ENCODE measurements around the gene TSPAN1.

The TSPAN1 gene

DNA sequence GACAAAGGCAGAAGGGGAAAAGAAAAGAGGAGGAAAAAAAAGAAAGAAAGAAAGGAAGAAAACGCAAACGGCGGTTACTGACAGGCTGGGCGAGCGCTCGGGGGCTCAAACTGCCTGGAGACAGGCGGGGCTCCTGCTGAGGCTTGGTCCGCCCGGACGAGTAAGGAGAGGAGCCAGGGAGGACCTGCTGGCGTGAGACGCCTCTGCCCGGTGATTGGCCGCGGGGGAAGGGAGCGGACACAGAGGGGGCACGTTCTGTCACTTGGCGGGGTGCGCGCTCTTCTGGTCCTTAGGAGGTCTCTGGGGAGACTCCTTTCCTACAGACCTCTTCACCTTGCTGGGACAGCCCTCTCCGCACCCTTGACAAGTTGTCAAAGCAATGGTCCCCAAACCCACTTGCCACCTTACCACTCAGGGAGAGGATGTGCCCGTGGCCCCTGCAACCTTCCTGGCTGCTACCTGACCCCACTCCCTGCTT lies 41.7 kb upstream of the TSPAN1 start:
- Histone ChIP-seq H4K91ac (ENCODE audit: low read length) (peak overlapping the region; percentile 98), H3K18ac (ENCODE audit: low read depth in 1 of 2, low read length in 2 of 2) (peak overlapping the region; percentile 71 to 99), H3K27me3 (ENCODE audit: control insufficient read depth in 1 of 2, insufficient read depth in 1 of 2, low read length in 2 of 2) (peaks cover 0 to 4% of the 10 kb centered on the region in 2 experiments), H3K9ac (ENCODE audit: low read length) (peak overlapping the region; percentile 99), H3K4me3 (ENCODE audit: insufficient read depth in 1 of 2, low read depth in 1 of 2, low read length in 2 of 2) (peak overlapping the region; percentile 67 to 86), H2BK120ac (ENCODE audit: low read depth, low read length) (peak overlapping the region; percentile 94), H3K14ac (ENCODE audit: low read length in 2 of 2) (peak overlapping the region in 1 of 2 experiments; percentile 89), H3K23ac (ENCODE audit: low read length in 2 of 2) (peak overlapping the region in 1 of 2 experiments; percentile 95), H2BK12ac (ENCODE audit: low read length in 2 of 2) (peak overlapping the region; percentile 52 to 93), H3K4me2 (ENCODE audit: low read length, poor library complexity, severe bottlenecking) (peak overlapping the region; percentile 68), H3K27ac (ENCODE audit: low read length, poor library complexity, severe bottlenecking) (peak overlapping the region; percentile 99), H3K4ac (ENCODE audit: low read depth in 1 of 2, low read length in 2 of 2) (peak overlapping the region; percentile 80 to 99), H3K79me1 (replicated peaks; ENCODE audit: low read length, poor library complexity, severe bottlenecking) (no peaks in the 10 kb centered on the region), H2BK15ac (ENCODE audit: low read depth, poor library complexity, severe bottlenecking) (peak overlapping the region; percentile 54), H2BK5ac (ENCODE audit: low read depth, low read length, poor library complexity, severe bottlenecking) (peak overlapping the region; percentile 97), H4K8ac (ENCODE audit: low read length) (peak overlapping the region; percentile 81), H2AFZ (ENCODE audit: low read depth, low read length) (peak overlapping the region; percentile 54), H3K4me1 (ENCODE audit: control insufficient read depth, insufficient read depth, low read depth, low read length) (peaks cover 15% of the 10 kb centered on the region), H3K9me3 (ENCODE audit: control insufficient read depth, low read length) (no peaks in the 10 kb centered on the region), H2AK5ac (ENCODE audit: low read length, severe bottlenecking) (peak overlapping the region; percentile 93), H3K36me3 (ENCODE audit: control insufficient read depth in 1 of 2, insufficient read depth in 2 of 2, low read depth in 1 of 2, low read length in 2 of 2) (no peaks in the 10 kb centered on the region)
- WGBS: under 1% methylated on average over 22 of the region's 22 CpGs
- no peak for DNase-seq

DNA sequence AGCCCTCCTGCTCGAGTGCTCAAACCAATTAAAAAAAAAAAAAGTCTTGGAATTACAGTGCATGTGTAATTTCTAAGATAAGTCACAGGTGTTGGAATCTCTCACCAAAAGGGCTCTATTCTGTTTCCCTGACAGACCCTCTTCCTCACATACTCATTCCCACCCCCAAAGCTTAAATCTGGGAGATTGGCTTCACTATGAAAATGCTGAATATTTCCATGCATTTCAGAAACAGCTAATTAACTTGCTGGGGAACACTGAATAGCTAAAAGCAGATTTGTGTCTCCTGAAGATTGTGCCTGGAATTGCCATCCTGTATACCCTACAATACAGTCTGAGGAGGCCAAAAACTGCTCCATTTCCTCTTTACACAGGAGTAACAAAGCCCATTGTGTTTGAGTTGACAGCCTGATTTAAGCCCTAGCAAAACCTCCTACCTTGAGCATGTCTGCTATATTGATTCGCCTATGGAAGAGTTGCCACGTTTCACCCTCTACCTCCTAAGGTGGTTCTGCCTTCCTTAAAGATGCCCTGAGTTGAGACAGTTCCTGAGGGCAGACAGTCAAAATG lies 41.0 kb upstream of the TSPAN1 start:
- H3K4me1 ChIP-seq (ENCODE audit: control insufficient read depth, insufficient read depth, low read depth, low read length): peaks cover 15% of the 10 kb centered on the region
- H2AFZ ChIP-seq (ENCODE audit: low read depth, low read length): no peak overlapping the region
- WGBS: 76% methylated on average over 2 of the region's 3 CpGs
- peak overlapping the region; percentile 99 for H3K27ac ChIP-seq (ENCODE audit: low read length, poor library complexity, severe bottlenecking)
- H3K14ac ChIP-seq (ENCODE audit: low read length in 2 of 2): no peak overlapping the region
- no peak for DNase-seq
- no peak overlapping the region for H2BK15ac ChIP-seq (ENCODE audit: low read depth, poor library complexity, severe bottlenecking)
- H2BK5ac ChIP-seq (ENCODE audit: low read depth, low read length, poor library complexity, severe bottlenecking): peak overlapping the region; percentile 97
- H4K91ac ChIP-seq (ENCODE audit: low read length): peak overlapping the region; percentile 65
- peak overlapping the region; percentile 68 for H3K4me2 ChIP-seq (ENCODE audit: low read length, poor library complexity, severe bottlenecking)
- H3K4ac ChIP-seq (ENCODE audit: low read depth in 1 of 2, low read length in 2 of 2): peak overlapping the region in 1 of 2 experiments; percentile 99
- H2BK12ac ChIP-seq (ENCODE audit: low read length in 2 of 2): peak overlapping the region; percentile 69 to 86
- peaks cover 0 to 4% of the 10 kb centered on the region in 2 experiments for H3K27me3 ChIP-seq (ENCODE audit: control insufficient read depth in 1 of 2, insufficient read depth in 1 of 2, low read length in 2 of 2)
- peak overlapping the region; percentile 99 for H3K9ac ChIP-seq (ENCODE audit: low read length)
- H2AK5ac ChIP-seq (ENCODE audit: low read length, severe bottlenecking): peak overlapping the region; percentile 93
- H2BK120ac ChIP-seq (ENCODE audit: low read depth, low read length): no peak overlapping the region
- no peak overlapping the region for H4K8ac ChIP-seq (ENCODE audit: low read length)
- H3K18ac ChIP-seq (ENCODE audit: low read depth in 1 of 2, low read length in 2 of 2): peak overlapping the region; percentile 71 to 99
- H3K79me1 ChIP-seq (replicated peaks; ENCODE audit: low read length, poor library complexity, severe bottlenecking): no peaks in the 10 kb centered on the region
- H3K23ac ChIP-seq (ENCODE audit: low read length in 2 of 2): no peak overlapping the region
- H3K9me3 ChIP-seq (ENCODE audit: control insufficient read depth, low read length): no peaks in the 10 kb centered on the region
- H3K4me3 ChIP-seq (ENCODE audit: insufficient read depth in 1 of 2, low read depth in 1 of 2, low read length in 2 of 2): peak overlapping the region in 1 of 2 experiments; percentile 86
- H3K36me3 ChIP-seq (ENCODE audit: control insufficient read depth in 1 of 2, insufficient read depth in 2 of 2, low read depth in 1 of 2, low read length in 2 of 2): no peaks in the 10 kb centered on the region

DNA sequence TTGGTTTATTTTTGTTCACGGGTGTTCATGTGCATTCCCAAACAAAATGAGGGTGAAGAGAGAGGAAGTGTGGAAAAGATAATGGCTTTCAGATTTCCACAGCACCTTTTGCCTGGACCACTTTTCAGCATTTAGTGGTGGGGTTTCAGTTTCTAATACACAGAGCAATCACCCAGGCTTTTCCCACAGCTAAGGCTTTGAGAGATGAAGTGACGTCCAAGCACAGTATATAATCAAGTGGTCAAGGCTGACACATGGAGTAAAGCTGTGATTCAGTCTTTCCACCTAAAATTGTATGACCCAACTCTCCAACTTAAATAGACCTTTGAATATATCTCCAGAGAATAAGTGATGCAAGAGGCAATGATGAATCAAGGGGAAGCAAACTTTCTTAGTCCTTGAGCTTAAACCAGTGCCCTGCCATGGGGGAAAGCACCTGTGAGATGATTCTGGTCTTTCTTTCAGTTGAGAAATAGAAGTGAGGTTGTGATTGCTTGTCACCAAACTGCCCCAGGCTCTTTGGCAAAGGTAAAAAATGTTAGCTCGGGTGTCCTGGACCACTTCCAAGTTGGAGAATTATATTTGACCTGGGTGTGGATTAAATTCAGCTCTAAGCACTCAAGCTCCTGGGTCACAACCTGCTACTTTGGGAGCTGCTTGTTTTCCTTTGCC lies 40.1 kb upstream of the TSPAN1 start:
- H2AK5ac ChIP-seq (ENCODE audit: low read length, severe bottlenecking): peak overlapping the region; percentile 67
- H3K9ac ChIP-seq (ENCODE audit: low read length): peak overlapping the region; percentile 99
- H3K27me3 ChIP-seq (ENCODE audit: control insufficient read depth in 1 of 2, insufficient read depth in 1 of 2, low read length in 2 of 2): no peaks in the 10 kb centered on the region
- H3K4me2 ChIP-seq (ENCODE audit: low read length, poor library complexity, severe bottlenecking): no peak overlapping the region
- no peak overlapping the region for H3K27ac ChIP-seq (ENCODE audit: low read length, poor library complexity, severe bottlenecking)
- H3K18ac ChIP-seq (ENCODE audit: low read depth in 1 of 2, low read length in 2 of 2): no peak overlapping the region
- no peak overlapping the region for H2BK15ac ChIP-seq (ENCODE audit: low read depth, poor library complexity, severe bottlenecking)
- H3K9me3 ChIP-seq (ENCODE audit: control insufficient read depth, low read length): no peaks in the 10 kb centered on the region
- no peak overlapping the region for H3K4ac ChIP-seq (ENCODE audit: low read depth in 1 of 2, low read length in 2 of 2)
- H2BK120ac ChIP-seq (ENCODE audit: low read depth, low read length): no peak overlapping the region
- no peak overlapping the region for H4K91ac ChIP-seq (ENCODE audit: low read length)
- H2AFZ ChIP-seq (ENCODE audit: low read depth, low read length): no peak overlapping the region
- no peak overlapping the region for H2BK5ac ChIP-seq (ENCODE audit: low read depth, low read length, poor library complexity, severe bottlenecking)
- H4K8ac ChIP-seq (ENCODE audit: low read length): no peak overlapping the region
- H3K23ac ChIP-seq (ENCODE audit: low read length in 2 of 2): no peak overlapping the region
- peak overlapping the region in 1 of 2 experiments; percentile 57 for H2BK12ac ChIP-seq (ENCODE audit: low read length in 2 of 2)
- H3K4me1 ChIP-seq (ENCODE audit: control insufficient read depth, insufficient read depth, low read depth, low read length): peaks cover 15% of the 10 kb centered on the region
- peak overlapping the region in 1 of 2 experiments; percentile 40 for H3K4me3 ChIP-seq (ENCODE audit: insufficient read depth in 1 of 2, low read depth in 1 of 2, low read length in 2 of 2)
- peak; percentile 97 for DNase-seq
- H3K36me3 ChIP-seq (ENCODE audit: control insufficient read depth in 1 of 2, insufficient read depth in 2 of 2, low read depth in 1 of 2, low read length in 2 of 2): no peaks in the 10 kb centered on the region
- no peaks in the 10 kb centered on the region for H3K79me1 ChIP-seq (replicated peaks; ENCODE audit: low read length, poor library complexity, severe bottlenecking)
- no peak overlapping the region for H3K14ac ChIP-seq (ENCODE audit: low read length in 2 of 2)
- WGBS: 88% methylated on average over 2 of the region's 3 CpGs

DNA sequence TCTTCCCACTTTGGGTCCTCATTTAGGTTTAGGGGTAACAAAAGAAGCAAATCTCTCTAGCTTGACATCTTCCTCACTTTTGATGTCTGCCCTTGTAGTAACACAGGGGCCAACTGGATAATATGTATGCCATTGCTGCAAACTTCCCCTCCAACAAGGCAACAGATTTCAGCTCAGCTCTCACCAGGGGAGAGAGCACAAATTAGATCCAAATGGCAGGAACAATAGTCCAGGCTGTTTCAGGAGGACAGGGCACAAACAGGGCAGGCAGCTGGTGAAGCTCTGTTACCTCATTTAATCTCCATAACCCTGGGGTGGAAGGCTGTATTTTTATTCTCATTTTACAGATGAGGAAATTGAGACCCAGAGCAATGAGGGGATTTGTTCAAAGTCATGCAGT lies 38.2 kb upstream of the TSPAN1 start:
- Histone ChIP-seq H2AK5ac (ENCODE audit: low read length, severe bottlenecking) (peak overlapping the region; percentile 24), H3K36me3 (ENCODE audit: control insufficient read depth in 1 of 2, insufficient read depth in 2 of 2, low read depth in 1 of 2, low read length in 2 of 2) (no peaks in the 10 kb centered on the region), H2BK120ac (ENCODE audit: low read depth, low read length) (no peak overlapping the region), H3K9me3 (ENCODE audit: control insufficient read depth, low read length) (no peaks in the 10 kb centered on the region), H3K4me1 (ENCODE audit: control insufficient read depth, insufficient read depth, low read depth, low read length) (peaks cover 15% of the 10 kb centered on the region), H2BK15ac (ENCODE audit: low read depth, poor library complexity, severe bottlenecking) (no peak overlapping the region), H3K79me1 (replicated peaks; ENCODE audit: low read length, poor library complexity, severe bottlenecking) (no peaks in the 10 kb centered on the region), H3K4ac (ENCODE audit: low read depth in 1 of 2, low read length in 2 of 2) (peak overlapping the region in 1 of 2 experiments; percentile 21), H4K91ac (ENCODE audit: low read length) (no peak overlapping the region), H3K9ac (ENCODE audit: low read length) (no peak overlapping the region), H2AFZ (ENCODE audit: low read depth, low read length) (no peak overlapping the region), H3K4me2 (ENCODE audit: low read length, poor library complexity, severe bottlenecking) (no peak overlapping the region), H4K8ac (ENCODE audit: low read length) (no peak overlapping the region), H2BK12ac (ENCODE audit: low read length in 2 of 2) (peak overlapping the region in 1 of 2 experiments; percentile 79), H3K27ac (ENCODE audit: low read length, poor library complexity, severe bottlenecking) (no peak overlapping the region), H3K23ac (ENCODE audit: low read length in 2 of 2) (no peak overlapping the region), H2BK5ac (ENCODE audit: low read depth, low read length, poor library complexity, severe bottlenecking) (no peak overlapping the region), H3K14ac (ENCODE audit: low read length in 2 of 2) (no peak overlapping the region), H3K27me3 (ENCODE audit: control insufficient read depth in 1 of 2, insufficient read depth in 1 of 2, low read length in 2 of 2) (no peaks in the 10 kb centered on the region), H3K4me3 (ENCODE audit: insufficient read depth in 1 of 2, low read depth in 1 of 2, low read length in 2 of 2) (no peak overlapping the region), H3K18ac (ENCODE audit: low read depth in 1 of 2, low read length in 2 of 2) (peak overlapping the region in 1 of 2 experiments; percentile 2)
- no peak for DNase-seq

Data from mesenchymal stem cell (in vitro differentiated cells and primary cell).